HAP-1 (cell line): ENCODE results near the gene ADAMTS9.

ENCODE experiments used
- DNase-seq, 2 experiments: peaks; one replicate each; pipeline ENCODE4 v3.0.0-alpha.2; 2016 to 2020; ENCODE audit warnings: low spot score in 2 of 2
- H3K27me3 ChIP-seq: fragments of 250-450 bp; sonication (Bioruptor Pico); 2 replicates; pipeline ENCODE4 v1.5.1; 2020; ENCODE audit warnings: low read depth, mild to moderate bottlenecking, moderate library complexity
- H3K36me3 ChIP-seq: fragments of 250-450 bp; sonication (Bioruptor Pico); replicated peaks from 2 replicates; pipeline ENCODE4 v1.5.1; 2020; ENCODE audit warnings: mild to moderate bottlenecking
- H3K4me1 ChIP-seq: fragments of 250-450 bp; sonication (Bioruptor Pico); 2 replicates; pipeline ENCODE4 v1.5.1; 2020; ENCODE audit warnings: mild to moderate bottlenecking
- H3K4me3 ChIP-seq: fragments of 250-450 bp; sonication (Bioruptor Pico); 2 replicates; pipeline ENCODE4 v1.5.1; 2020; ENCODE audit warnings: mild to moderate bottlenecking, moderate library complexity
- H3K9me3 ChIP-seq: fragments of 250-450 bp; sonication (Bioruptor Pico); 2 replicates; pipeline ENCODE4 v1.5.1; 2020; ENCODE audit warnings: mild to moderate bottlenecking, moderate library complexity
- in situ Hi-C: fragments of 300-500 bp; cut with MboI; formaldehyde crosslinking; loops from 3 replicates; pipeline ENCODE4 v1.14.3; 2020; ENCODE audit warnings: low sequenced_read_pairs, inconsistent platforms, mixed read lengths

Gene ADAMTS9

GRCh38 chr3:64677961-64678716, 9.7 kb downstream of the ADAMTS9 start:
- in situ Hi-C loops: no loop called here
- Histone ChIP-seq H3K4me1 (no peaks in the 10 kb centered on the region; the same call in 1 of the 2 replicates), H3K4me3 (no peak overlapping the region), H3K27me3 (no peaks in the 10 kb centered on the region), H3K9me3 (no peaks in the 10 kb centered on the region), H3K36me3 (peaks cover 3% of the 10 kb centered on the region; the same call in 1 of the 2 replicates)
- no peak for DNase-seq

DNA sequence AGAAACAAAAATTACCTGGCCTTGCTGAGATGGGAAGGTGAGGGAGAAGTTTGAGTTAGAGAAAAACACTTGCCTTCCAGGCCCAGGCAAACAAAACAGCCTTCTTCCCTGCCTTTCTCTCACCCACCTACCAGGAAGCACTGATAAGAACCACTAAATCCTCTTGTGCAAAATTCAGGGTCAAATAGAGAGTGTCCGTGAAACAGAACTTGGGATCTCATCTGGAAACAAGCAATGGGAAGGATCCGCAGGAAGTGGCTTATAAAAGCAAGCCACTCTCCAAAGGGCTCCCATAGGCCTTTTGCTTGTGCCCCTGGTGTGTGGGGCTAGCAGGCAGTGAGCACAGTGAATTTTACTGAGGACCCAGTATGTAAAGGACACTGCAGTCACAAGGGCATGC, 11.0 kb downstream of the ADAMTS9 start:
- Histone ChIP-seq H3K4me1 (no peaks in the 10 kb centered on the region; the same call in 1 of the 2 replicates), H3K9me3 (no peaks in the 10 kb centered on the region), H3K4me3 (no peak overlapping the region), H3K36me3 (peaks cover 3% of the 10 kb centered on the region; the same call in 1 of the 2 replicates), H3K27me3 (no peaks in the 10 kb centered on the region)
- in situ Hi-C loops: no loop called here
- no peak for DNase-seq

GRCh38 chr3:64675687-64676247, 12.0 kb downstream of the ADAMTS9 start:
- in situ Hi-C loops: no loop called here

GRCh38 chr3:64674591-64675076, 13.2 kb downstream of the ADAMTS9 start:
- no peak for DNase-seq
- H3K4me1 ChIP-seq: no peaks in the 10 kb centered on the region; the same call in 1 of the 2 replicates
- no peaks in the 10 kb centered on the region for H3K9me3 ChIP-seq
- H3K4me3 ChIP-seq: no peak overlapping the region
- in situ Hi-C loops: no loop called here
- H3K36me3 ChIP-seq: no peaks in the 10 kb centered on the region
- no peaks in the 10 kb centered on the region for H3K27me3 ChIP-seq

More at GRCh38 chr3:64675687-64676247, 12.0 kb downstream of the ADAMTS9 start:
- no peaks in the 10 kb centered on the region; the same call in 1 of the 2 replicates for H3K4me1 ChIP-seq
- no peaks in the 10 kb centered on the region for H3K27me3 ChIP-seq
- peaks cover 1% of the 10 kb centered on the region; the same call in 1 of the 2 replicates for H3K36me3 ChIP-seq
- H3K4me3 ChIP-seq: no peak overlapping the region
- DNase-seq: no peak
- no peaks in the 10 kb centered on the region for H3K9me3 ChIP-seq

- in situ Hi-C loops: no loop called here
- no peaks in the 10 kb centered on the region for H3K36me3 ChIP-seq
Observed at GRCh38 chr3:64673159-64673715, 14.6 kb downstream of the ADAMTS9 start.

GRCh38 chr3:64668582-64669510, 19.0 kb downstream of the ADAMTS9 start:
- Histone ChIP-seq H3K4me1 (no peaks in the 10 kb centered on the region), H3K36me3 (no peaks in the 10 kb centered on the region), H3K27me3 (no peaks in the 10 kb centered on the region), H3K9me3 (no peaks in the 10 kb centered on the region), H3K4me3 (no peak overlapping the region)
- in situ Hi-C loops: no loop called here
- DNase-seq: no peak

More at GRCh38 chr3:64673159-64673715, 14.6 kb downstream of the ADAMTS9 start:
- DNase-seq: no peak
- no peak overlapping the region for H3K4me3 ChIP-seq
- H3K4me1 ChIP-seq: no peaks in the 10 kb centered on the region
- no peaks in the 10 kb centered on the region for H3K27me3 ChIP-seq
- no peaks in the 10 kb centered on the region for H3K9me3 ChIP-seq

DNA sequence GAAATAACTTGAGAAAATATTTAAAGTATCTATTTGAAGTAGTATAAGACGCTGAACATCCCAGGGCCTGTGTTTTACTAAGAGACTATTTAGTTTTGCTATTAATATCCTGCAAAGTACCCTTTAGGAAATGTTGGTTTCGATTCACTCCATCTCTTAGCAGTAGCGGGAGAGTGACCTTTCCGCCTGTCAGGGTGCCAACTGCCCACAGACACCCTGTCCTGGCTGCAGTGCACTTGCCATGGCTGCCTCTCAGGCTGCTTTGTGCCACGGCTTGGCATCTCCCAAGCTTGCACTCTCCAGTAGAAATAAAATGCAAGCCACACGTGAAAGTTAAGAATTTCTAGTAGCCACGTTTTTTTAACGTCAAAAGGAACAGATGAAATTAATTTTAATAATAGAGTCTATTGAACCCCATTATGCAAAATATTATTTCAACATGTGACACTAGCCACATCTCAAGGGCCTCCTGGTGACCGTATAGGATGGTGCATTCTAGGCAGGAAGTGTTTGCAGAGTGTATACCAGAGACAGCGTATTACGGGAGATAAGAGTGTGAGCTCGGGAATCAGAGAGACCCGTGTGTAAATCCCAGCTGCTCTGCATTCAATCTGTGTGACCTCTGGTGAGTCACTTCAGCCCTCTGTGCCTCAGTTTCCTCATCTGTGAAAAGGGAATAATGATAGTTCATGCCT, 19.8 kb downstream of the ADAMTS9 start:
- H3K36me3 ChIP-seq: no peaks in the 10 kb centered on the region
- H3K27me3 ChIP-seq: no peaks in the 10 kb centered on the region
- in situ Hi-C loops: no loop called here
- DNase-seq: no peak
- no peak overlapping the region for H3K4me3 ChIP-seq
- no peaks in the 10 kb centered on the region for H3K9me3 ChIP-seq
- H3K4me1 ChIP-seq: no peaks in the 10 kb centered on the region

DNA sequence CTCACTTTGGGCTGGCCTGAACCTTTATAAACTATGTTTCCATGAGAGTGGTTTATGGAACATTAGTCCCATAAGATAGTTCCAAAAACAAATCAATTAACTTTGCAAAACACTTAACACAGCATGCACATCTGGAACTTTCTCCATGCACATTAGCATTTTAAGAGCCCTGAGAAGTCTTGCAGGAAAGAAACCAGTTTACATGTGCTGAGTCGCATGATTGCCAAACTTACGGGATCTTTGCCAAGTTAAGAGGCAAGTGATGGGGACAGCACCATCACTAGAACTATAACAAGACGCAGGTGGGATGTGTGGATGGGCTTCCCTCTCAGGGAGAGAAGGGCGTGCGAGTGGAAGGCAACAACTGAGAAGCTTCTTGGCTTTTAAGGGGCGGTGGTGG, 20.7 kb downstream of the ADAMTS9 start:
- no peak overlapping the region for H3K4me3 ChIP-seq
- peaks cover 5% of the 10 kb centered on the region for H3K9me3 ChIP-seq
- DNase-seq: no peak
- in situ Hi-C loops: no loop called here
- H3K27me3 ChIP-seq: no peaks in the 10 kb centered on the region
- no peaks in the 10 kb centered on the region for H3K36me3 ChIP-seq
- no peaks in the 10 kb centered on the region for H3K4me1 ChIP-seq

DNA sequence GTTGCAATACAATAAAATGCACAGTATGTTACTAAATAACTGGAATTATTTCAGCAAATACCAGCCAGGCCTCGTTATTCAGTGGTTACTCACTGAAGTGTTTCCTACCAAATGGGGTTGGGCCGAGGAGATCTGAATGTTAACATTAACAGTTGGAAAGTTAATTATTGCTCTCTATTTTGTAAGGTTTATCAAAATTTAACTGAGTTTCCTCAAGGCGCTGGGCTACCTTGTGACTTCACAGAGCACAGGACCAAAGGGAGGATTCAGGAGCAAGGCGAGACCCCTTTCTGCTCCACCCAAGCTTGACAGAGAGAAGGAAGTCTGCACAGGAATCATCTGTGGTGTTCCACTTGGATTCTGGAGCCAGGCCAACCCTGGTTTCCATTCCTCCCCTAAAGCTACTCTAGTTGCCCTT, 21.6 kb downstream of the ADAMTS9 start:
- no peaks in the 10 kb centered on the region for H3K36me3 ChIP-seq
- no peaks in the 10 kb centered on the region for H3K4me1 ChIP-seq
- peaks cover 8% of the 10 kb centered on the region for H3K9me3 ChIP-seq
- no peaks in the 10 kb centered on the region for H3K27me3 ChIP-seq
- no peak overlapping the region for H3K4me3 ChIP-seq
- no peak for DNase-seq
- in situ Hi-C loops: no loop called here

DNA sequence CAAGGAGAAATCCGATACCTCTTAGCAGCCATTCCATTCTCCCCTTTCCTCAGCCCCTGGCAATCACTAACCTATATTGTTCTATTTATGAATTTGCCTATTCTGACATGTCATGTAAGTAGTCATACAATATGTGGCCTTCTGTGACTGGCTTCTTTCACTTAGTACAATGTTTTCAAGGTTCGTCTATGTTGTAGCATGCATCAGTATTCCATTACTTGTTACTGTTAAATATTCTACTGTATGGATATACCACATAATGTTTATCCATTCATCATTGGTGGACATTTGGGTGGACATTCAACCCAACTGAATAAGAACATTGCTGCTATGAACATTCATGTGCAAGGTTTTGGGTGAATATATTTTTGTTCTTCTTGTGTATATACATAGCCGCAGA, 23.4 kb downstream of the ADAMTS9 start:
- in situ Hi-C loops: no loop called here
- no peaks in the 10 kb centered on the region for H3K27me3 ChIP-seq
- no peaks in the 10 kb centered on the region for H3K4me1 ChIP-seq
- no peaks in the 10 kb centered on the region for H3K36me3 ChIP-seq
- DNase-seq: no peak
- peaks cover 8% of the 10 kb centered on the region for H3K9me3 ChIP-seq
- no peak overlapping the region for H3K4me3 ChIP-seq

- Histone ChIP-seq H3K36me3 (no peaks in the 10 kb centered on the region), H3K9me3 (peaks cover 8% of the 10 kb centered on the region), H3K4me3 (no peak overlapping the region), H3K27me3 (no peaks in the 10 kb centered on the region), H3K4me1 (peaks cover 7% of the 10 kb centered on the region)
- in situ Hi-C loops: no loop called here
- no peak for DNase-seq
Observed at GRCh38 chr3:64659617-64659978, 28.2 kb downstream of the ADAMTS9 start.

DNA sequence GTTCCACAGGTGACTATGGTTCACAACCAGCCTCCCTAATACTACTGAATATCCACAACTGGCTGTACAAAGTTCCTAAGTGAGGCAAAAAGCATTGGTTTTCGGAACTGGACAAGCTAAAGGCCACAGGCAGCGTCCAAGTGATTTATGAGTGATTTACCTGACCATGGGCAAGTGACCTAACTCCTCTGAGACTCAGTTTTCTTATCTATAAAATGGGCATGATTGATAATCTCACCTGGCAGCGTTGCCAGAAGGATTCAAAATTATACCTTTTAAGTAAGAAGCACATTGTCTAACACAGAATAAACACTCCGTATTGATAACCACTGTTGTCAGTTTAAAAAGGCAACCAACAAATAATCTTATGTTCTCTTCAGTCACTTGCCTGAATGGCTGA, 29.8 kb downstream of the ADAMTS9 start:
- in situ Hi-C loops: no loop called here
- H3K4me1 ChIP-seq: peaks cover 7% of the 10 kb centered on the region
- no peaks in the 10 kb centered on the region for H3K27me3 ChIP-seq
- H3K9me3 ChIP-seq: peaks cover 8% of the 10 kb centered on the region
- no peaks in the 10 kb centered on the region for H3K36me3 ChIP-seq
- no peak for DNase-seq
- no peak overlapping the region for H3K4me3 ChIP-seq

DNA sequence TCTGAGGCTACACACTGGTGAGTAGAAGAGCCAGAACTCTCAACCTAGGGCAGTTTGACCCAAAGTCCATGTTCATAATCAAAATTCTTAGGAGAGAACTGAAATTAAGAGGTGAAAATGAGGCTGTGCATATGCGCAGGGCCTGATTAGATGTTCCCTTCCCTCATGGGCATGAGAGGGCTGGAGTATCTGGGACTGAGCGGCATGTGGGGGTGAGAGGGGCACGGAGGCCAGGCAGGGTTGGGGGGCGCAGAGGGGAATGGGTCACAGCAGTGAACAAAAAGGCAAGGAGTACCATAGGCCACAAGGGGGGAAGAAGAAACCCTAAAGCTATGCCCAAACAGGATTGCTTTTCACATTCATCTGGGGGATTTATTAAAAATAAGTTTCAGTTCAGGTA, 31.3 kb downstream of the ADAMTS9 start:
- no peaks in the 10 kb centered on the region for H3K36me3 ChIP-seq
- no peak overlapping the region for H3K4me3 ChIP-seq
- DNase-seq: no peak
- no peaks in the 10 kb centered on the region for H3K9me3 ChIP-seq
- no peaks in the 10 kb centered on the region for H3K27me3 ChIP-seq
- in situ Hi-C loops: no loop called here
- H3K4me1 ChIP-seq: peaks cover 7% of the 10 kb centered on the region
